ENCODE results near the gene TNFSF12. TPM values are rescaled to one million over a fixed set of nuclear protein-coding genes. Genes with fewer than 3 reads are reported as not detected.

TNFSF12 gene
- total and polyA plus RNA-seq, 11 donors = 19.6 to 49.5 (median 35.1) TPM

GRCh38 chr17:7560172-7561027 is 11.5 kb downstream of the TNFSF12 start:
- intact Hi-C loops (cut with DNase I) = loop anchor here (1.0 to 10.0 kb wide), 12 partner anchors 12 to 208 kb away; partner anchors contain the start of genes KCTD11 (in 3 of the 10), FGF11 (in 2 of the 10), TMEM102 (in 2 of the 10) and TMEM95 (in 2 of the 10)
- Histone ChIP-seq H3K4me3 (peak overlapping the region in 10 of 12 donors; percentile 58 to 98 (median 93)), H3K4me1 (peaks cover 11 to 75% (median 57%) of the 10 kb centered on the region in 12 donors), H3K27ac (peak overlapping the region in 11 of 12 donors; percentile 90 to 98 (median 94)), H3K36me3 (peaks cover 0 to 25% (median 24%) of the 10 kb centered on the region in 9 donors), H3K27me3 (no peaks in the 10 kb centered on the region), H3K9me3 (no peaks in the 10 kb centered on the region)
- DNase-seq = peak in 4 of 5 donors; percentile 59 to 76 (median 74)
- no peak for TF ChIP-seq POLR2A (IDR thresholded peaks at IDR 0.05)
- TF ChIP-seq, protein P1, sequence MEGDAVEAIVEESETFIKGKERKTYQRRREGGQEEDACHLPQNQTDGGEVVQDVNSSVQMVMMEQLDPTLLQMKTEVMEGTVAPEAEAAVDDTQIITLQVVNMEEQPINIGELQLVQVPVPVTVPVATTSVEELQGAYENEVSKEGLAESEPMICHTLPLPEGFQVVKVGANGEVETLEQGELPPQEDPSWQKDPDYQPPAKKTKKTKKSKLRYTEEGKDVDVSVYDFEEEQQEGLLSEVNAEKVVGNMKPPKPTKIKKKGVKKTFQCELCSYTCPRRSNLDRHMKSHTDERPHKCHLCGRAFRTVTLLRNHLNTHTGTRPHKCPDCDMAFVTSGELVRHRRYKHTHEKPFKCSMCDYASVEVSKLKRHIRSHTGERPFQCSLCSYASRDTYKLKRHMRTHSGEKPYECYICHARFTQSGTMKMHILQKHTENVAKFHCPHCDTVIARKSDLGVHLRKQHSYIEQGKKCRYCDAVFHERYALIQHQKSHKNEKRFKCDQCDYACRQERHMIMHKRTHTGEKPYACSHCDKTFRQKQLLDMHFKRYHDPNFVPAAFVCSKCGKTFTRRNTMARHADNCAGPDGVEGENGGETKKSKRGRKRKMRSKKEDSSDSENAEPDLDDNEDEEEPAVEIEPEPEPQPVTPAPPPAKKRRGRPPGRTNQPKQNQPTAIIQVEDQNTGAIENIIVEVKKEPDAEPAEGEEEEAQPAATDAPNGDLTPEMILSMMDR (IDR thresholded peaks at IDR 0.05) = peak in 10 of 12 donors; percentile 25 to 66 (median 42)
- WGBS, 4 donors = 29 to 39% (median 38%) methylated on average over 22 of the region's 22 CpGs
- peak; percentile 21 to 45 (median 38) for ATAC-seq

GRCh38 chr17:7561028-7561575 is 12.2 kb downstream of the TNFSF12 start:
- ATAC-seq = peak; percentile 67 to 80 (median 77)
- no peaks in the 10 kb centered on the region for H3K9me3 ChIP-seq
- peak; percentile 90 to 94 (median 92) for DNase-seq
- H3K4me1 ChIP-seq = peaks cover 11 to 75% (median 57%) of the 10 kb centered on the region in 12 donors
- H3K27ac ChIP-seq = peak overlapping the region; percentile 80 to 98 (median 94)
- no peaks in the 10 kb centered on the region for H3K27me3 ChIP-seq
- TF ChIP-seq POLR2A (IDR thresholded peaks at IDR 0.05) = no peak
- TF ChIP-seq, protein P1 (IDR thresholded peaks at IDR 0.05) = peak; percentile 78 to 90 (median 86)
- peak overlapping the region; percentile 58 to 98 (median 93) for H3K4me3 ChIP-seq
- WGBS, 4 donors = 0 to 1% (median 1%) methylated on average over 27 to 32 of the region's 32 CpGs
- H3K36me3 ChIP-seq = peaks cover 0 to 32% (median 31%) of the 10 kb centered on the region in 9 donors
- intact Hi-C loops (cut with DNase I) = loop anchor here (1.0 to 10.0 kb wide), 12 partner anchors 11 to 209 kb away; partner anchors contain the start of genes KCTD11 (in 3 of the 10), FGF11 (in 2 of the 10), TMEM102 (in 2 of the 10) and TMEM95 (in 2 of the 10)

DNA sequence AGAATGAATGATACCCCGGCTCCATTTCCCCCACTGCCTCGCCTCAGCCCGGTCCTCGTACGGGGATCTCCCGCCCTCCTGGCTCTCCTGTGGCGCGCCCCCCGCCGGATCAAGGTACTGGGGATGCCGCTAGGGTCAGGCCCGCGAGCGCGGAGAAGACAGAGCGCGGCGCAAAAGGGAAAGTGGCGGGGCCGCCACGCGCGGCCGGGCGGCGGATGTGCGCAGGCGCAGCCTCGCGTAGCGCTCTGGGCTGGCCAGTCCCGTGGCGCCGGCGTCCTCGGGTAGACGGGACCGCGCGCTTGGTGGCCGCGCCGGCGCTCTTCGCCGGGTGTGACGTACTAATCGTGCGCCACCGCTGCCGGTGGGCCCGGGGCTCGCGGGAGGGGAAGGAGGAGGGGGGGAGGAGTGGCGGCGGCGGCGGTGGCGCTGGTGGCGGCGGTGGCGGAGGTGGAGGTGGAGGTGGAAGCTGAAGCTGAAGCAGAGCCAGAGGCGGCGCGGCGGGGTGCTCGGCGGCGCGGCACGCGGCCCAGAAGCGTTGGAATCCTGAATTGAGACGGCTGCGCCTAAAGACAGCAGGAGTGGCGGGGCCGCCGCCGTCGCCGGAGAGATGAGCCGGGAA is 12.8 kb downstream of the TNFSF12 start, which contains the start of gene SENP3:
SENP3 (plus strand) TSS at position 331 of the 619 bp plus-strand sequence. CDS start 1,158 bp downstream, outside the sequence.
- Histone ChIP-seq H3K27ac (peak within 1 kb of the TSS; percentile 80 to 98 (median 94)), H3K27me3 (no peaks in the 10 kb centered on the region), H3K4me3 (peak within 1 kb of the TSS; percentile 58 to 98 (median 93)), H3K9me3 (no peaks in the 10 kb centered on the region), H3K36me3 (peaks cover 0 to 38% (median 36%) of the 10 kb centered on the region in 9 donors), H3K4me1 (peaks cover 11 to 75% (median 57%) of the 10 kb centered on the region in 12 donors)
- ATAC-seq = peak; percentile 55 to 87 (median 80)
- DNase-seq = peak; percentile 92 to 96 (median 93)
- peak in 1 of 2 donors; percentile 61 for TF ChIP-seq POLR2A (IDR thresholded peaks at IDR 0.05)
- TF ChIP-seq, protein P1 (IDR thresholded peaks at IDR 0.05) = no peak
- intact Hi-C loops (cut with DNase I) = loop anchor here (1.0 to 10.0 kb wide), 12 partner anchors 11 to 209 kb away; partner anchors contain the start of genes KCTD11 (in 3 of the 10), FGF11 (in 2 of the 10), TMEM102 (in 2 of the 10) and TMEM95 (in 2 of the 10)
- 0 to 1% (median 1%) methylated on average over 31 to 82 of the region's 82 CpGs for WGBS, 4 donors

Data from heart left ventricle (tissue), 16 donors.